Neural cell (in vitro differentiated cells): ENCODE measurements around the gene PLXNA4. TPM values are rescaled to one million over a fixed set of nuclear protein-coding genes. Genes with fewer than 3 reads are reported as not detected.

Experiments used
- H2AFZ ChIP-seq: fragments of 200-600, 300-800 bp; sonication (generic), shearing (Covaris generic); 2 replicates; pipeline ENCODE4 v1.6.0; 2014; ENCODE audit warnings: low read depth, mild to moderate bottlenecking, antibody characterized with exemption, low read length, moderate library complexity
- H3F3A ChIP-seq: fragments of 200-600 bp; shearing (Covaris generic); 2 replicates; pipeline ENCODE4 v1.6.1; 2016; ENCODE audit warnings: mild to moderate bottlenecking, moderate library complexity, mixed read lengths, antibody characterized with exemption, low read length; ENCODE audit not compliant: insufficient read depth, poor library complexity, severe bottlenecking
- H3K27ac ChIP-seq: fragments of 200-600, 300-800 bp; sonication (generic), shearing (Covaris generic); 2 replicates; pipeline ENCODE4 v1.5.1; 2014; ENCODE audit warnings: mild to moderate bottlenecking, low read length, moderate library complexity
- H3K27me3 ChIP-seq: fragments of 300-800, 200-600 bp; sonication (generic), shearing (Covaris generic); 2 replicates; pipeline ENCODE4 v1.6.0; 2014; ENCODE audit warnings: mild to moderate bottlenecking, low read depth, low read length, moderate library complexity; ENCODE audit not compliant: insufficient read depth
- H3K36me3 ChIP-seq: fragments of 300-800, 200-600 bp; sonication (generic), shearing (Covaris generic); 2 replicates; pipeline ENCODE4 v1.5.1; 2014; ENCODE audit warnings: mild to moderate bottlenecking, antibody characterized with exemption, low read length, moderate library complexity; ENCODE audit not compliant: insufficient read depth
- H3K4me2 ChIP-seq: fragments of 300-800, 200-600 bp; sonication (generic), shearing (Covaris generic); 2 replicates; pipeline ENCODE4 v1.6.0; 2014; ENCODE audit warnings: mild to moderate bottlenecking, low read length
- H3K4me3 ChIP-seq: fragments of 300-800, 200-600 bp; sonication (generic), shearing (Covaris generic); 2 replicates; pipeline ENCODE4 v1.5.1; 2014; ENCODE audit warnings: mild to moderate bottlenecking, low read length, moderate library complexity
- H3K79me2 ChIP-seq: fragments of 200-600 bp; shearing (Covaris generic); replicated peaks from 2 replicates; pipeline ENCODE4 v1.6.0; 2014; ENCODE audit warnings: mild to moderate bottlenecking, low read length, moderate library complexity; ENCODE audit not compliant: insufficient read depth
- H3K9ac ChIP-seq: fragments of 300-800, 200-600 bp; sonication (generic), shearing (Covaris generic); 2 replicates; pipeline ENCODE4 v1.6.1; 2016; ENCODE audit warnings: mild to moderate bottlenecking, low read length, mixed read lengths
- H3K9me2 ChIP-seq: fragments of 200-600 bp; shearing (Covaris generic); 2 replicates; pipeline ENCODE4 v1.6.1; 2016; ENCODE audit warnings: mild to moderate bottlenecking, low read length, mixed read lengths; ENCODE audit not compliant: insufficient read depth
- H3K9me3 ChIP-seq: fragments of 200-600, 300-800 bp; sonication (generic), shearing (Covaris generic); 2 replicates; pipeline ENCODE4 v1.6.1; 2016; ENCODE audit warnings: mild to moderate bottlenecking, mixed run types, low read length, moderate library complexity, mixed read lengths
- H4K20me1 ChIP-seq: fragments of 200-600 bp; shearing (Covaris generic); 2 replicates; pipeline ENCODE4 v1.6.1; 2016; ENCODE audit warnings: mild to moderate bottlenecking, mixed run types; ENCODE audit not compliant: insufficient read depth
- CTCF ChIP-seq: fragments of 450-650 bp; IDR thresholded peaks from 2 replicates; pipeline ENCODE4 v1.5.1; 2014; ENCODE audit warnings: antibody characterized with exemption, mild to moderate bottlenecking, moderate library complexity; ENCODE audit not compliant: poor library complexity, severe bottlenecking
- EP300 ChIP-seq: fragments of 450-650 bp; conservative IDR thresholded peaks from 2 replicates; pipeline ENCODE4 v1.6.1; 2014; ENCODE audit warnings: antibody characterized with exemption, mild to moderate bottlenecking, moderate library complexity; ENCODE audit not compliant: poor library complexity, severe bottlenecking
- EZH2 ChIP-seq: fragments of 200-600, 300-800 bp; shearing (Covaris generic), sonication (generic); IDR thresholded peaks from 2 replicates; pipeline ENCODE4 v1.6.1; 2014; ENCODE audit warnings: antibody characterized with exemption, low read length, borderline replicate concordance, mild to moderate bottlenecking; ENCODE audit not compliant: insufficient read depth, poor library complexity, severe bottlenecking
- MXI1 ChIP-seq: fragments of 450-650 bp; conservative IDR thresholded peaks from 2 replicates; pipeline ENCODE4 v1.6.1; 2014; ENCODE audit warnings: antibody characterized with exemption, mild to moderate bottlenecking; ENCODE audit not compliant: poor library complexity, severe bottlenecking
- POLR2AphosphoS5 ChIP-seq: IDR thresholded peaks from 2 replicates; pipeline ENCODE4 v1.6.1; 2012
- RAD21 ChIP-seq: fragments of 450-650 bp; conservative IDR thresholded peaks from 2 replicates; pipeline ENCODE4 v1.6.1; 2014; ENCODE audit warnings: antibody characterized with exemption, mild to moderate bottlenecking, moderate library complexity
- SMC3 ChIP-seq: fragments of 450-650 bp; conservative IDR thresholded peaks from 2 replicates; pipeline ENCODE4 v1.6.1; 2014; ENCODE audit warnings: antibody characterized with exemption, mild to moderate bottlenecking, moderate library complexity; ENCODE audit not compliant: poor library complexity
- TAF1 ChIP-seq: IDR thresholded peaks from 2 replicates; pipeline ENCODE4 v1.6.1; 2012; ENCODE audit warnings: low read depth
- polyA plus RNA-seq: library from polyadenylated mRNA; depleted of rRNA; stranded (reverse); fragments of >200 nt; gene quantifications from 2 replicates; pipeline ENCODE4 v1.2.3, GENCODE V29; 2014
- TF ChIP-seq, protein P1 (sequence below): IDR thresholded peaks from 2 replicates; pipeline ENCODE4 v1.6.1; 2012; ENCODE audit warnings: borderline replicate concordance

PLXNA4 gene
- polyA plus RNA-seq, 1 donor from 2014 or later: 7.2 TPM

DNA sequence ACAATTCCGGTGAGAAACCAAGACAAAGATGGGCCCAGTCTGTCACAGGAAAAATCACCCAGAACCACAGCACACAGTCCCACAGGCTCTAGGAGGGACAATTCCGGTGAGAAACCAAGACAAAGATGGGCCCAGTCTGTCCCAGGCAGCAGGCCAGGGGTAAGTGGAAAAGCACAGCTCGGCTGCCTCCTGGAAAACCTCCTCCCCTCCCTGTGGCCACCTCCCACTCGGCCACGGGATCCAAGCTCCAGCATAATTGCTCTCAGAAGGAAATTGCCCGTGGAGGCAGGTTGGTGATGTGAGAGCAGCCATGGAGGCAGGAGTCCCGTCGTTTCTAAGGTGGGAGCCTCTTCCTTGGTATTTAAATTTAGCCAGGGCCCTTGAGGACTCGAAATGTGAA lies 95.7 kb downstream of the PLXNA4 start:
- Histone ChIP-seq H3K9me2 (no peaks in the 10 kb centered on the region), H3K4me2 (no peak overlapping the region), H3K27me3 (no peaks in the 10 kb centered on the region), H3K27ac (no peak overlapping the region), H3F3A (no peaks in the 10 kb centered on the region), H3K79me2 (no peaks in the 10 kb centered on the region), H3K9ac (no peak overlapping the region), H3K36me3 (no peaks in the 10 kb centered on the region), H2AFZ (no peak overlapping the region), H3K4me3 (no peak overlapping the region), H4K20me1 (no peaks in the 10 kb centered on the region), H3K9me3 (peaks cover 5% of the 10 kb centered on the region)
- no peak for TF ChIP-seq MXI1
- no peak for TF ChIP-seq SMC3
- no peak for TF ChIP-seq CTCF
- TF ChIP-seq, protein P1, sequence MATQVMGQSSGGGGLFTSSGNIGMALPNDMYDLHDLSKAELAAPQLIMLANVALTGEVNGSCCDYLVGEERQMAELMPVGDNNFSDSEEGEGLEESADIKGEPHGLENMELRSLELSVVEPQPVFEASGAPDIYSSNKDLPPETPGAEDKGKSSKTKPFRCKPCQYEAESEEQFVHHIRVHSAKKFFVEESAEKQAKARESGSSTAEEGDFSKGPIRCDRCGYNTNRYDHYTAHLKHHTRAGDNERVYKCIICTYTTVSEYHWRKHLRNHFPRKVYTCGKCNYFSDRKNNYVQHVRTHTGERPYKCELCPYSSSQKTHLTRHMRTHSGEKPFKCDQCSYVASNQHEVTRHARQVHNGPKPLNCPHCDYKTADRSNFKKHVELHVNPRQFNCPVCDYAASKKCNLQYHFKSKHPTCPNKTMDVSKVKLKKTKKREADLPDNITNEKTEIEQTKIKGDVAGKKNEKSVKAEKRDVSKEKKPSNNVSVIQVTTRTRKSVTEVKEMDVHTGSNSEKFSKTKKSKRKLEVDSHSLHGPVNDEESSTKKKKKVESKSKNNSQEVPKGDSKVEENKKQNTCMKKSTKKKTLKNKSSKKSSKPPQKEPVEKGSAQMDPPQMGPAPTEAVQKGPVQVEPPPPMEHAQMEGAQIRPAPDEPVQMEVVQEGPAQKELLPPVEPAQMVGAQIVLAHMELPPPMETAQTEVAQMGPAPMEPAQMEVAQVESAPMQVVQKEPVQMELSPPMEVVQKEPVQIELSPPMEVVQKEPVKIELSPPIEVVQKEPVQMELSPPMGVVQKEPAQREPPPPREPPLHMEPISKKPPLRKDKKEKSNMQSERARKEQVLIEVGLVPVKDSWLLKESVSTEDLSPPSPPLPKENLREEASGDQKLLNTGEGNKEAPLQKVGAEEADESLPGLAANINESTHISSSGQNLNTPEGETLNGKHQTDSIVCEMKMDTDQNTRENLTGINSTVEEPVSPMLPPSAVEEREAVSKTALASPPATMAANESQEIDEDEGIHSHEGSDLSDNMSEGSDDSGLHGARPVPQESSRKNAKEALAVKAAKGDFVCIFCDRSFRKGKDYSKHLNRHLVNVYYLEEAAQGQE: no peak
- TF ChIP-seq POLR2AphosphoS5: no peak
- no peak for TF ChIP-seq TAF1

DNA sequence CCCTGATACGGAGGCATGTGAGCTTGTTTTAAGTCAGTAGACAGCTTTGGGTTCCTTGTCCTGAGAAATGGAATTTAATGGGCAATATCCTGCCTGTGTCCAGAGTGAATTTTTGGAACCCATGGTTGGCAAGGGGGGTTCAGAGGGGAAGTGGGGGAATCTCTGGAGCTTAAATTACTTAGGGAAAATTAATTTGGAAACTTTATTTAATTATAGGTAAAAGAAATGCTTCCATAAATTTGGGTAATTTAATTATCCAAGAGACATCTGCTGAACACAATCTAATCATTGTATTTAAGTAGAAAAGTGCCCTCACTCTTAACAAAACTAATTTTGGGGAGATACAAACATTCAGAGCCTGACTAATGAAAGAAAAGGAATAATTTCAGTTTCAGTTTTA lies 99.7 kb downstream of the PLXNA4 start:
- TF ChIP-seq RAD21 (no peak), CTCF (no peak), MXI1 (no peak), SMC3 (no peak), EZH2 (no peak), POLR2AphosphoS5 (no peak), EP300 (no peak), TAF1 (no peak)
- TF ChIP-seq, protein P1: no peak
- Histone ChIP-seq H3K36me3 (no peaks in the 10 kb centered on the region), H3K27ac (no peak overlapping the region), H2AFZ (no peak overlapping the region), H4K20me1 (no peaks in the 10 kb centered on the region), H3F3A (no peaks in the 10 kb centered on the region), H3K4me3 (no peak overlapping the region), H3K27me3 (no peaks in the 10 kb centered on the region), H3K9ac (no peak overlapping the region), H3K9me3 (peaks cover 5% of the 10 kb centered on the region), H3K79me2 (no peaks in the 10 kb centered on the region), H3K9me2 (no peaks in the 10 kb centered on the region), H3K4me2 (no peak overlapping the region)
